Measurements from ENCODE around the gene GDI2.

- TF ChIP-seq BRF1 (IDR thresholded peaks at IDR 0.05; ENCODE audit: borderline replicate concordance, extremely low read depth, insufficient read length) = no peak
- no peak for TF ChIP-seq POLR2A (conservative IDR thresholded peaks at IDR 0.05)
- TF ChIP-seq ESRRA (IDR thresholded peaks at IDR 0.05; ENCODE audit: borderline replicate concordance, low read depth) = no peak
- TF ChIP-seq ATF2 (CRISPR knock-in tag; IDR thresholded peaks at IDR 0.05) = no peak
- no peak for TF ChIP-seq KLF16 (IDR thresholded peaks at IDR 0.05)
- no peak for TF ChIP-seq JUND (IDR thresholded peaks at IDR 0.05; ENCODE audit: borderline replicate concordance, low read depth, low read length)
- no peak for TF ChIP-seq JUND (tag; IDR thresholded peaks at IDR 0.05; ENCODE audit: borderline replicate concordance, low read depth, low read length)
- TF ChIP-seq HMG20A (CRISPR knock-in tag; conservative IDR thresholded peaks at IDR 0.05) = no peak
- TF ChIP-seq EP300 (IDR thresholded peaks at IDR 0.05; ENCODE audit: low read length) = no peak
- no peak for TF ChIP-seq TFAM (CRISPR knock-in tag; conservative IDR thresholded peaks at IDR 0.05)
- TF ChIP-seq MAFK (IDR thresholded peaks at IDR 0.05; ENCODE audit: low read length) = no peak
- no peak for TF ChIP-seq THRA (IDR thresholded peaks at IDR 0.05)
- TF ChIP-seq FOXP4 (CRISPR knock-in tag; IDR thresholded peaks at IDR 0.05; ENCODE audit: borderline replicate concordance) = no peak
- TF ChIP-seq EZH2 (IDR thresholded peaks at IDR 0.05; ENCODE audit: borderline replicate concordance, low read depth, low read length) = no peak
These were observed 47.6 kb downstream of the GDI2 start for GRCh38 chr10:5765617-5766016.

All from K562 (cell line).